ENCODE measurements around the gene CLPTM1.
"Not testable (repeated sequence)": the region's sequence is repeated elsewhere in the genome, so short reads cannot be mapped to it uniquely, and the experiment has no call there.

Gene CLPTM1

GRCh38 chr19:44954649-44955504 lies at the start of gene CLPTM1:
TSS of gene CLPTM1 (plus strand) at chr19:44955380. CDS start at chr19:44955396, 16 bp downstream.
- peak within 1 kb of the TSS; percentile 95 for H3K27ac ChIP-seq
- TF ChIP-seq ZFX (IDR thresholded peaks at IDR 0.05; ENCODE audit: borderline replicate concordance): no peak
- TF ChIP-seq CTCF (IDR thresholded peaks at IDR 0.05): no peak

GRCh38 chr19:44905437-44906160 lies 49.6 kb upstream of the CLPTM1 start, which contains the start of gene APOE:
TSS of gene APOE (plus strand) at chr19:44905796. CDS start at chr19:44906625, 829 bp downstream.
- no peak for TF ChIP-seq ZFX (IDR thresholded peaks at IDR 0.05; ENCODE audit: borderline replicate concordance)
- no peak for TF ChIP-seq CTCF (IDR thresholded peaks at IDR 0.05)
- no peak within 1 kb of the TSS for H3K27ac ChIP-seq

GRCh38 chr19:44907613-44908012 lies 47.6 kb upstream of the CLPTM1 start:
- no peak for TF ChIP-seq ZFX (IDR thresholded peaks at IDR 0.05; ENCODE audit: borderline replicate concordance)
- TF ChIP-seq CTCF (IDR thresholded peaks at IDR 0.05): no peak

GRCh38 chr19:44908074-44908835 lies 46.9 kb upstream of the CLPTM1 start:
- TF ChIP-seq ZFX (IDR thresholded peaks at IDR 0.05; ENCODE audit: borderline replicate concordance) (no peak), CTCF (IDR thresholded peaks at IDR 0.05) (no peak)
- H3K27ac ChIP-seq: no peak overlapping the region

More at GRCh38 chr19:44907613-44908012, 47.6 kb upstream of the CLPTM1 start:
- H3K27ac ChIP-seq: no peak overlapping the region

- no peak overlapping the region for H3K27ac ChIP-seq
- no peak for TF ChIP-seq CTCF (IDR thresholded peaks at IDR 0.05)
- no peak for TF ChIP-seq ZFX (IDR thresholded peaks at IDR 0.05; ENCODE audit: borderline replicate concordance)
Measured at GRCh38 chr19:44908836-44909261, 46.3 kb upstream of the CLPTM1 start.

- TF ChIP-seq ZFX (IDR thresholded peaks at IDR 0.05; ENCODE audit: borderline replicate concordance): no peak
- no peak for TF ChIP-seq CTCF (IDR thresholded peaks at IDR 0.05)
- H3K27ac ChIP-seq: no peak overlapping the region
Measured at GRCh38 chr19:44909775-44910174, 45.4 kb upstream of the CLPTM1 start.

- H3K27ac ChIP-seq: not testable (repeated sequence)
Measured at GRCh38 chr19:44911896-44912295, 43.3 kb upstream of the CLPTM1 start.
